Measurements from ENCODE around the gene UBE4B.

- no peak; the same call in 1 of the 2 replicates for TF ChIP-seq CTCF (IDR thresholded peaks at IDR 0.05)
- no peak for TF ChIP-seq REST (IDR thresholded peaks at IDR 0.05; ENCODE audit: insufficient read depth in 1 of 2, low read depth in 2 of 2, low read length in 1 of 2)
- TF ChIP-seq TCF7L2 (IDR thresholded peaks at IDR 0.05; ENCODE audit: low read depth, low read length) = no peak; the same call in 1 of the 2 replicates
- no peak for TF ChIP-seq POLR2AphosphoS5 (IDR thresholded peaks at IDR 0.05; ENCODE audit: low read depth, low read length)
- no peak; the same call in 1 of the 2 replicates for TF ChIP-seq SIN3A (IDR thresholded peaks at IDR 0.05; ENCODE audit: borderline replicate concordance, insufficient read depth, low read depth, low read length)
Measured at GRCh38 chr1:10033359-10033845, 644 bp downstream of the UBE4B start.
